ENCODE measurements around the gene CAMTA1.

CAMTA1 gene

GRCh38 chr1:7437036-7437435 is 651.8 kb downstream of the CAMTA1 start:
- Histone ChIP-seq H4K20me1 (ENCODE audit: insufficient read depth, low read length) (peaks cover 5% of the 10 kb centered on the region; the same call in 1 of the 2 replicates), H3K27ac (ENCODE audit: low read length) (no peak overlapping the region), H3K4me2 (ENCODE audit: insufficient read depth, low read length) (no peak overlapping the region), H3K27me3 (ENCODE audit: insufficient read depth, low read length, poor library complexity) (peaks cover 3% of the 10 kb centered on the region), H3K9ac (ENCODE audit: low read depth, low read length) (no peak overlapping the region), H3K4me3 (ENCODE audit: low read depth in 1 of 2, low read length in 2 of 2) (no peak overlapping the region), H3K36me3 (ENCODE audit: insufficient read depth, low read length) (no peaks in the 10 kb centered on the region), H3K79me2 (ENCODE audit: insufficient read depth, low read length) (no peaks in the 10 kb centered on the region), H2AFZ (ENCODE audit: low read depth, low read length) (no peak overlapping the region), H3K4me1 (ENCODE audit: insufficient read depth, low read length) (no peaks in the 10 kb centered on the region), H3K9me3 (ENCODE audit: insufficient read depth, low read length, severe bottlenecking) (peaks cover 6% of the 10 kb centered on the region)
- ATAC-seq (ENCODE audit: insufficient read depth, low read depth) (no peak), DNase-seq (no peak)
- no peak for TF ChIP-seq EZH2 (IDR thresholded peaks at IDR 0.05; ENCODE audit: borderline replicate concordance, low read depth, low read length, severe bottlenecking)
- no peak for TF ChIP-seq CTCF (IDR thresholded peaks at IDR 0.05; ENCODE audit: borderline replicate concordance, extremely low read depth, low read length, poor library complexity, severe bottlenecking)

GRCh38 chr1:7437608-7438395 is 652.5 kb downstream of the CAMTA1 start:
- TF ChIP-seq EZH2 (IDR thresholded peaks at IDR 0.05; ENCODE audit: borderline replicate concordance, low read depth, low read length, severe bottlenecking) (no peak), CTCF (IDR thresholded peaks at IDR 0.05; ENCODE audit: borderline replicate concordance, extremely low read depth, low read length, poor library complexity, severe bottlenecking) (no peak)
- H3K36me3 ChIP-seq (ENCODE audit: insufficient read depth, low read length) = no peaks in the 10 kb centered on the region

GRCh38 chr1:7438396-7438785 is 653.1 kb downstream of the CAMTA1 start:
- Histone ChIP-seq H3K4me1 (ENCODE audit: insufficient read depth, low read length) (no peaks in the 10 kb centered on the region), H3K4me3 (ENCODE audit: low read depth in 1 of 2, low read length in 2 of 2) (no peak overlapping the region), H3K79me2 (ENCODE audit: insufficient read depth, low read length) (no peaks in the 10 kb centered on the region), H3K27me3 (ENCODE audit: insufficient read depth, low read length, poor library complexity) (peaks cover 3% of the 10 kb centered on the region), H3K36me3 (ENCODE audit: insufficient read depth, low read length) (no peaks in the 10 kb centered on the region), H2AFZ (ENCODE audit: low read depth, low read length) (no peak overlapping the region), H3K9ac (ENCODE audit: low read depth, low read length) (no peak overlapping the region), H4K20me1 (ENCODE audit: insufficient read depth, low read length) (peaks cover 9% of the 10 kb centered on the region), H3K4me2 (ENCODE audit: insufficient read depth, low read length) (no peak overlapping the region), H3K9me3 (ENCODE audit: insufficient read depth, low read length, severe bottlenecking) (peaks cover 6% of the 10 kb centered on the region), H3K27ac (ENCODE audit: low read length) (no peak overlapping the region)
- ATAC-seq (ENCODE audit: insufficient read depth, low read depth) (no peak), DNase-seq (no peak)
- TF ChIP-seq EZH2 (IDR thresholded peaks at IDR 0.05; ENCODE audit: borderline replicate concordance, low read depth, low read length, severe bottlenecking) = no peak
- TF ChIP-seq CTCF (IDR thresholded peaks at IDR 0.05; ENCODE audit: borderline replicate concordance, extremely low read depth, low read length, poor library complexity, severe bottlenecking) = no peak

More at GRCh38 chr1:7437608-7438395, 652.5 kb downstream of the CAMTA1 start:
- DNase-seq = no peak
- Histone ChIP-seq H3K4me2 (ENCODE audit: insufficient read depth, low read length) (no peak overlapping the region), H2AFZ (ENCODE audit: low read depth, low read length) (no peak overlapping the region), H3K4me1 (ENCODE audit: insufficient read depth, low read length) (no peaks in the 10 kb centered on the region), H3K27ac (ENCODE audit: low read length) (no peak overlapping the region), H3K9me3 (ENCODE audit: insufficient read depth, low read length, severe bottlenecking) (peaks cover 6% of the 10 kb centered on the region), H3K79me2 (ENCODE audit: insufficient read depth, low read length) (no peaks in the 10 kb centered on the region), H3K27me3 (ENCODE audit: insufficient read depth, low read length, poor library complexity) (peaks cover 3% of the 10 kb centered on the region), H3K4me3 (ENCODE audit: low read depth in 1 of 2, low read length in 2 of 2) (no peak overlapping the region), H3K9ac (ENCODE audit: low read depth, low read length) (no peak overlapping the region), H4K20me1 (ENCODE audit: insufficient read depth, low read length) (peaks cover 6% of the 10 kb centered on the region; the same call in 1 of the 2 replicates)
- ATAC-seq (ENCODE audit: insufficient read depth, low read depth) = no peak

Measured in DND-41 (cell line).